Measurements from ENCODE around the gene XPR1.
"Not testable (repeated sequence)": the region's sequence is repeated elsewhere in the genome, so short reads cannot be mapped to it uniquely, and the experiment has no call there.

XPR1 gene

DNA sequence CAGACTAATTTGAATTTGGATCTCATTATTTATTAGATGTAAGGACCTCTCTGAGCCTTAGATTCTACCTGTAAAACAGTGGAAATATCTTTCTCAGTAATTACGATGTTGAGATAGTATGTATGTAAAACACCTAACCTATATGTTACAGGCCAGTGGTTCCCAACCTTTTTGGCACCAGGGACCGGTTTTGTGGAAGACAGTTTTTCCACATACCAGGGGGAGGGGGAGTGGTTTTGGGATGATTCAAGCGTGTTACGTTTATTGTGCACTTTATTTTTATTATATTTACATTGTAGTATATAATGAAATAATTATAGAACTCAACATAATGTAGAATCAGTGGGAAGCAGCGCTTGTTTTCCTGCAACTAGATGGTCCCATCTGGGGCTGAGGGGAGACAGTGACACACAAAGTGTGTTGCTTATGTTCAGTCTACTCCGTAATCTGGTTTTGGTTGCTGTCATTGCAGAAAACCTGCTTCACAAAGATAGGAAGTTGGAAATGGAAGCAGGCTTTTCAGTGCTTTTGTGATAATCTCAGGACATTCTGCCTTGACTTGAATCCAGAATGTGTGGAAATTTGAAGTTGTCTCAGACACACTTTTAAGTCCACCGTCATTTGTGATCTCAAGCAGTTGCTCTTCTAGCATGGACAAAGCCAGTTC lies 12.8 kb downstream of the XPR1 start:
- DNase-seq, result no peak

DNA sequence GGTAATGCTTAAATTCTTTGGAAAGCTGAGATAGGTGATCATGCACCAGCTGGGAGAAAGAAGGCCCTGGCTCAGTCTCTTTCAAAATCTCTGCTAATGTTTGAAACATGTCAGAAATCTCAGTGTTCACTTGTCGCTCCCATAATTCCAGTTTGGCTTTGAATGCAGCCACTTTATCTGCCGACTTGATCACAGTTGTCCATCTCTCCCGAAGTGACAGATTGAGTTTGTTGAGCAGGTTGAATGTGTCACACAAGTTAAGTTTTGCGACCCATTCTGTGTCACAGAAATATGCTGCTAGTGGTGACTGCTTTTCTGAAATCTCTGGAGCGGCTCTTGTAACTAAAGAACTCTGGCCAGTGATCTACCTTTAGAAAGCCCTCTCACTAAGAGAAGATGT lies 13.4 kb downstream of the XPR1 start:
- DNase-seq, result not testable (repeated sequence)

DNA sequence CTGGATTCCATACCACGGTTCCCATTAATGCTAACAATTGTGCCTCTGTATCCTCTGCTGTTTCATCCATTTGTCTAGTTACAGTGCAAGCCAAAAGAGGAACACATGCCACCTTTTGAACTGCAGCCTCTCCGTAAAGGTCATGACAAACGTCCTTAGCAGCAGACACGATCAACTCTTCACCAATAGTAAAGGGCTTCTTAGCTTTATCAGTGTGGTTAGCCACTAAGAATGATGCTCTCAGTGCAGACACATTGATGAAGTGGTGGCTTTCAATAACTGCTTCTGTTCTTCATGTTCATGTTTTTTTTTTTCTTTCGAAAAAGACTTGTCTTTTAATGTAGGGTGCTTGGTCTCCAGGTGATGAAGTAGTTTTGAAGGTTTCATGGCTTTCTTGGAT lies 14.3 kb downstream of the XPR1 start:
- DNase-seq, result no peak

DNA sequence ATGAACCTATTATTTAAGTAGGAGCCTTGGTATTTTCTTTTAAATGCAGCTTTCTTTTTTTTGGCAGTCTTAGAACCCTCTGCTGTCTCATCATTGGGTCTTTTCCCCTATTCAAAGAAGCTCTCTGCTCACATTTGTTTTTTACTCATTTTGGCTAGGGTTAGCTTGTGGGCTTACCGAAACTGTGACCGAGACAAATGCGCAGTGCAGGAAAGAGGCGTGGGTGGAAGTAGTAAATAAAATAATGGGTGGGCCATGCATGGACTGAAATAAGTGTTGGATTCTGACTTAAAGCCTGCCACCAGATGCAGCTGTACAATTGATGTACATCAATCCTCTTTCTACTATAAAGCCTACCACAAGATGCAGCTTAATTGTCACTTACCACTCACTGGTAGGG lies 14.7 kb downstream of the XPR1 start:
- no peak for DNase-seq

DNA sequence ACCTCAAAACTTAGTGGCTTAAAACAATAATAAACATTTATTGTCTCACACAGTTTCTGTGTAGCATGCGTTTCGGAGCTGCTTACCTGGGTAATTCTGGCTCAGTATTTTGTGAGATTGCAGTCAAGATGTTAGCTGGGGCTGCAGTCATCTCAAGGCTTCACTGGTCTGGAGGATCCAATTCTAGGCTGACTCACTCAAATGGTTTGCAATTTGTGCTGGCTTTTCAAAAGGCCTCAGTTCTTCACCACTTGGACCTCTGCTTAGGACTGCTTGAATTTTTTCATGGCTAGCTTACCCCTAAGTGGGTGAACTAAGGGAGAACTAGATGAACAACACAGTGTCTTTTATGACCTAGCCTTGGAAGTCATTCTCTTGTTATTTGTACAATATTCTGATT lies 21.0 kb downstream of the XPR1 start:
- no peak for DNase-seq

DNA sequence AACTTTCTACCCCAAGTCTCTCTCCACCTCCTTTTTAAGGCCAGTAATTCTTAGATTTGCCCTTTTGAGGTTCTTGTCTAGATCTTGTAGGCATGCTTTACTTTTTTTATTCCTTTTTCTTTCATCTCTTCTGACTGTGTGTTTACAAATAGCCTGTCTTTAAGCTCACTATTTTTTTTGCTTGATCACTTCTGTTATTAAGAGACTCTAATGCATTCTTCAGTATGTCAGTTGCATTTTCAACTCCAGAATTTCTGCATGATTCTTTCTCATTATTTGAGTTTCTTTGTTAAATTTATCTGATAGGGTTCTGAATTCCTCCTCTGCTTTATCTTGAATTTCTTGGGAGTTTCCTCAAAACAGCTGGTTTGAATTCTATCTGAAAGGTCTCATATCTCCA lies 30.9 kb downstream of the XPR1 start:
- DNase-seq, result no peak

DNA sequence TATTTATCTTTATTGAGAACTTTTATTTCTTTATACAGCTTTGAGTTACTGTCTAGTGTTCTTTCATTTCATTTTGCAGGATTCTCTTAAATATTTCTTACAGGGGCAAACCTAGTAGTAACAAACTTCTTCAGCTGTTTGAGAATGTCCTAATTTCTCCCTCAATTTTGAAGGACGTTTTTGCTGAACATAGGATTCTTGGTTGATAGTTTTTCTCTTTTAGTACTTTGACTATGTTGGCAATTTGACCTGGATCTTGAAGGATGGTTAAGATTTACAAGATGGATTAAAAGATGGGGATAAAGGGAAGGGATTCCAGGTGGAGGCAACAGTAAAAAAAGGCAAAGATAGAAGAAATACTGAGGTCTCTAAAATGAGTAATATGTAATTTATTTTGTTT lies 38.9 kb downstream of the XPR1 start:
- no peak for DNase-seq

DNA sequence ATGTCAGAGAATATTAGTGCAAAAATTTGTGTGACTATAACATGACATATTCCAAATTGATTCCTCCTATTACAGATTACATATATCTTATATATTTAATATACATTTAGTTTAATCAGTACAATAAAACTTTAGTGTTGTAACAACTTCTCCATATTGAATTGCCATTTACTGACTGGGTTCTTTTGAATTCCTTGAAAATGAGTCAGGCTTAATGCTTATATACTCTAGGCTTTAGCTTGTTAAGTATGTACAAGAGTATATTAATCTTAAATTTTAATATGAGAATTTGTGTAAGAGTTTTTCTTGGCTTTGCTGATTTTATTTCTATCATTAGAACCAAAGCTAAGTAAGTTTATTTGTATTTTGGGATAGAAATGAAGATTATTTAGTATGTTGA lies 40.3 kb downstream of the XPR1 start:
- no peak for DNase-seq

DNA sequence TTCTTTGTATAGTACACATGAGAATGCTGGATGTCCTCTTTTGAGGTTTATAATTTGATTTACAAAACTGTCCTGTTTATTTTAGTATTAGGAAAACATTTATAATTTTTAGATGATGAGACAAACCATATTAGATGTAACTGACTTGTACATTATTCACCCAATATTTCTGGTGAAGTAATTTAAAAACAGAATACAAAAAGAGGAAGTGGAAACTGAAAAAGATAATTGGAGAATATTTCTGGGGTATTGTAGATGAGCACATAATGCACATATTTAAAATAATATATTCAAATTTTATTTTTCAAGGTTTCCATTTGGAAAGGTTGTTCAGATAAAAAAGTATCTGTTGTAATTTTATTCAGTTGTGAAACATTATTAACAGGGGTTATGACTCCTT lies 40.7 kb downstream of the XPR1 start:
- DNase-seq, result no peak

DNA sequence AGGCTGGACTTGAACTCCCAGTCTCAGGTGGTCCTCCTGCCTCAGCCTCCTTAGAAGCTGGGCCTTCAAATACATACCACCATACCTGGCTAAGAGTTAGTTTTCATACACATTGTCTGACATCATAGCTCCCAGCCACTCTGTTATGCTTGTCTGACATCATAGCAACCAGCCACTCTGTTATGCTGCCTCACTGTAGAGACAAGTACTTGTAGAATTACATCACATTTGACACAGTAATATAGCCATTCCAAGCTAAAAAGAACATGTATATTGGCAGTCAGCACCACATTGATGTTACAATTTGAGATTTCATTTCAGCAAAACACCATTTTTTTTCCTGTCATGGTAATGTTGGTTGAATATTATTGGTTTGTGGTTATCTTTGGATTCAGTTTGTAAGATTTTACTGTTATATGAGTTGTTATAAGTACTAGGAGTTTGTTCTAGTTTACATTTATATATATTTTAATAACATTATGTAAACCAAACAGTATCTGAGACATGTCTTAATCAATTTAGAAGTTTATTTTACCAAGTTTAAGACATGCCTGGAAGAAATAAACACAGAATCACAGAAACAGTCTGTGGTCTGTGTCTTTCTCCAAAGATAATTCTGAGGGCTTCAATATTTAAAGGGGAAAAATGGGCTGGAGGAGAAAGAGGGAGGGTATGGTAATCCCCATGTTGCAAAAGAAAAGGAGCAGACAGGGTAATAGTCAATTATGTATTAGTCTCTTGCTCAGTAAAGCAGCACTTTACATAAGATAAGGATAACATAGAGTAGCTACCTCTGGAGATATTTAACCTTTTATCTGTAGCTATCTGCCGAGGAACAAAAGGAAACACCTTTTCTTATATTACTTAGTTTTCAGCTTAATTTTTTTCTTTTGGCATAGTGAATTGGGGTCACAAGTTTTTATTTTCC lies 43.0 kb downstream of the XPR1 start:
- DNase-seq, result no peak

DNA sequence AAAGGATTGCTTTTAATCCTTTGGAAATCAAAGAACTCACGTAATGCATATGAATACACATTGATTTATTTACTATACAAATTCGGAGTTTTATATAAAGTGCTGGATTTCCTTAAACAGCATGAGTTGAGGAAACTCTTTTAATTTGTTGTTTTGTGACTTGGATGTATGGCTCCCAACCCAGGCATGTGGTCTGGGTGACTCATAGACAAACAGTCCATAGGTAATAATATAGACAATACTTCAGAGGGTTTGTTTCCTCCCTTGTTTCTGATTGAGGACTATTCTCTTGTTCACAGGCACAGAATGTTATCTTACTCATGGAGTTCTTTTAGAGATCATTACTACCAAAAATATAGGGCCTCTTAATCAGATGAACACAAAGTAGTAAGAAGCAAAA lies 43.8 kb downstream of the XPR1 start:
- DNase-seq, result no peak

DNA sequence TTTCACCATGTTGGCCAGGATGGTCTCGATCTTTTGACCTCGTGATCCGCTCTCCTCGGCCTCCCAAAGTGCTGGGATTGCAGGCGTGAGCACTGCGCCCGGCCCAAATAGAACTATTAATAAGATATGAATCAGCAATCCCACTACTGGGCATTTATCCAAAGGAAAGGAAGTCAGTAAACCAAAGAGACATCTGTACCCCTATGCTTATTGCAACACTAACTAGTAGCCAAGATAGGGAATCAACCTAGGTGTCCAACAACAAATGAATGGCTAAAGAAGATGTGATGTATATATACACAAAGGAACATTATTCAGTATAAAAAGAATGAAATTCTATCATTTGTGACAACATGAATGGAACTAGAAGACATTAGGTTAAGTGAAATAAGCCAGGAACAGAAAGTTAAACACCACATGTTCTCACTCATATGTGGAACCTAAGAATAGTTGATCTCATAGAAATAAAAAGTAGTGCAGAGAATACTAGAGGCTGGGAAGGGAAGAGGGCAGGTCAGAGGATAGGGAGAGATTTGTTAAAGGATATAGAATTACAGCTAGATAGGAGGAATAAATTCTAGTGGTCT lies 48.8 kb downstream of the XPR1 start:
- no peak for DNase-seq

DNA sequence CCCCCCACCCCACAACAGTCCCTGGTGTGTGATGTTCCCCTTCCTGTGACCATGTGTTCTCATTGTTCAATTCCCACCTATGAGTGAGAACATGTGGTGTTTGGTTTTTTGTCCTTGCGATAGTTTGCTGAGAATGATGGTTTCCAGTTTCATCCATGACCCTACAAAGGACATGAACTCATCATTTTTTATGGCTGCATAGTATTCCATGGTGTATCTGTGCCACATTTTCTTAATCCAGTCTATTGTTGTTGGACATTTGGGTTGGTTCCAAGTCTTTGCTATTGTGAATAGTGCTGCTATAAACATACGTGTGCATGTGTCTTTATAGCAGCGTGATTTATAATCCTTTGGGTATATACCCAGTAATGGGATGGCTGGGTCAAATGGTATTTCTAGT lies 51.3 kb downstream of the XPR1 start:
- DNase-seq, result not testable (repeated sequence)

DNA sequence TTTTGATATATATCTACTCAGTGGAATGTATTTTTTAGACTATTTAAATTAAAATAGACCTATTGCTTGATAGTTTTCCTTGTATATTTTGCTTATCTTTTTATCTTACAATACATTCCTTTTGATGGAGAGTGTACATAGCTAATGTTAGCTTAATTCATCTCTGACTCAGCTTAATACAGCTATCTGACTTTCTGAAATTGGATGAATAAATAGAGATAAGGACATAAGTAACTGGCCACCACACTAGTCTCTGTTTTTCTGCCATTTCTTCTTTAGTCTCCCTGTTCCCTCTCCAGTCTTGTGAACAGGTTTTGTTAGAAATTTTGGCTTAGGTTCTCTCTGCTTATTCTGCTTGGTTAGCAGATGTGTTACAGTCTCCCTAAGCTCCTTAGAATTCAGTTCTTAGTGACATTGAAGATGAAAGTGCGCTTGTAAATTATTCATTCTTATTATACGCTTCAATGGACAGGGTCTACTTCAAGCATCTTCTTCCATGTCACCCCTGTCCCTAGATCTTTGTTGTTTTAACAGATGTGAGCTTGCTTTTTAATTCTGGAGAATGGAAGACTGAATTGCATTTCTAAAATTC lies 59.6 kb downstream of the XPR1 start:
- no peak for DNase-seq

DNA sequence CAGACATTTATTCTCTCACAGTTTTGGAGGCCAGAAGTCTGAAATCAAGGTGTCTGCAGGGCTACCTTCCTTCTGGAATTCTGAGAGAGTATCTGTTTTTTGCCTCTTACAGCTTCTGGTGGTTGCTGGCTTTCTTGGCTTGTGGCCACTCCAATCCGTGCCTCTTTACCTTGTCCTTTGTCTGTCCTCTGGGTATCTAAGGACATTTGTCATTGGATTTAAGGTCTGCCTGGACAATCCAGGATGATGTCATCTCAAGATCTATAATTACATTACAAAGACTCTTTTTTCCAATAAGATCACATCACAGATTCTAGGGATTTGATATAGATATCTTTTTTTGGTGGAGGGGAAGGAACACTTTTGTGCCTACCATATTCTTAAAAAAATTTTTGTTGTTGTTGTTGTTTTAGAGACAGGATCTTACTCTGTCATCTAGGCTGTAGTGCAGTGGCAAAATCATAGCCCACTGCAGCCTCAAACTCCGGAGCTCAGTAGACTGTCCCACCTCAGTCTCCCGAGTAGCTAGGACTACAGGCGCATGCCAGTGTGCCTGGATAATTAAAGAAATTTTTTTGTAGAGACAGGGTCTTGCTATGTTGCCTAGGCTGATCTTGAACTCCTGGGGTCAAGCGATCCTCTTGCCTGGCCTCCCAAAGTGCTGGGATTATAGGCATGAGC lies 61.9 kb downstream of the XPR1 start:
- no peak for DNase-seq

DNA sequence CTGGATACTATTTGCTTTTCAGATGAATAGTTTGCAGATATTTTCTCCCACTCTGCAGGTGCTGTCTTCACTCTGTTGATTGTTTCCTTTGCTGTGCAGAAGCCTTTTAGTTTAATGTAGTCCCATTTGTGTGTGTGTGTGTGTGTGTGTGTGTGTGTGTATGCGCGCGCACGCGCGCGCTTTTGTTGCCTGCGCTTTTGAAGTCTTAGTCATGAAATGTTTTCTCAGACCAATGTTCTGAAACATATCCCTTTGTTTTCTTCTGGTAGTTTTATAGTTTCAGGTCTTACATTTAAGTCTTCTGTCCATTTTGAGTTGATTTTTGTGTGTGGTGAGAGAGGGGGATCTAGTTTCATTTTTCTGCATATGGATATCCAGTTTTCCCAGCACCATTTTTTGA lies 63.5 kb downstream of the XPR1 start:
- DNase-seq, result no peak

DNA sequence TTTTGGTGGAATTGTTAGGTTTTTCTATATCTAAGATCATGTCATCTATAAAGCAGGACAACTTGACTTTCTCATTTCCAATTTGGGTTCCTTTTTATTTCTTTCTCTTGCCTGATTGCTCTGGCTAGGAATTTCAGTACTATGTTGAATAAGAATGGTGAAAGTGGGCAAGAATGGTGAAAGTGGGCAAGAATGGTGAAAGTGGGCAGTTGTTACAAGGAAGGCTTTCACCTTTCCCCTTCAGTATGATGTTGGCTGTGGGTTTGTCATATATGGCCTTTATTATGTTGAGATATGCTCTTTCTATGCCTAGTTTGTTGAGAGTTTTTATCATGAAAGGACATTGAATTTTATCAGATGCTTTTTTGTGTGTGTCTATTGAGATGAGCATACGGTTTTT lies 64.5 kb downstream of the XPR1 start:
- DNase-seq, result no peak

DNA sequence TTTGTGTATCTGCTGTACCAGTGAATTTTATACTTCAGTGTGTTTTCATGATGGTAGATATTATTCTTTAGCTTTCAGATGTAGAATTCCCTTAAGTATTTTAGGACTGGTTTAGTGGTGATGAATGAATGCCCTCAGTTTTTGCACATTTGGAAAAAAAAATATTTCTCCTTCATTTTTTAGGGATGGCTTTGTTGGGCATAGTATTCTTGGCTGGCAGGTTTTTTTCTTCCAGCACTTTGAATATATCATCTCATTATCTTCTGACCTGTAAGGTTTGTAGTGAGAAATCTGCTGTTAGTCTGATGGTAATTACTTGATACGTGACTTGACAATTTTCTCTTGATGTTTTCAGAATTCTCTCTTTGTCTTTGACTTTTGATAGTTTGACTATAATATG lies 66.8 kb downstream of the XPR1 start:
- no peak for DNase-seq

DNA sequence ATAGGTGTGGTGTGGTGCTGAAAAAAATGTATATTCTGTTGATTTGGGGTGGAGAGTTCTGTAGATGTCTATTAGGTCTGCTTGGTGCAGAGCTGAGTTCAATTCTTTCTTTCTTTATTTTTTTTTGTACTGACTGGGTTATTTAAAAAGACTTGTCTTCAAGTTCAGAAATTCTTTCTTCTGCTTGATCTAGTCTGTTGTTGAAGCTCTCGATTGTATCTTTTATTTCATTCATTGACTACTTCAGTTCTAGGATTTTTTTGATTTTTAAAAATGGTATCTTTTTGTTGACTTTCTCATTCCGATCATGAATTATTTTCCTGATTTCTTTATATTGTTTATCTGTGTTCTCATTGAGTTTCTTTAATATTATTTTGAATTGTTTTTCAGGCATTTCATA lies 70.6 kb downstream of the XPR1 start:
- DNase-seq, result not testable (repeated sequence)

DNA sequence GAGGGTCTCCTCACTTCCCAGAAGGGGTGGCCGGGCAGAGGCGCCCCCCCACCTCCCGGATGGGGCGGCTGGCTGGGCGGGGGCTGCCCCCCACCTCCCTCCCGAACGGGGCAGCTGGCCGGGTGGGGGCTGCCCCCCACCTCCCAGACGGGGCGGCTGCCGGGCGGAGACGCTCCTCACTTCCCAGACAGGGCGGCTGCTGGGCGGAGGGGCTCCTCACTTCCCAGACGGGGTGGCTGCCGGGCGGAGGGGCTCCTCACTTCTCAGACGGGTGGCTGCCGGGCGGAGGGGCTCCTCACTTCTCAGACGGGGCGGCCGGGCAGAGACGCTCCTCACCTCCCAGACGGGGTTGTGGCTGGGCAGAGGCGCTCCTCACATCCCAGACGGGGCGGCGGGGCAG lies 78.9 kb downstream of the XPR1 start:
- DNase-seq, result not testable (repeated sequence)

DNA sequence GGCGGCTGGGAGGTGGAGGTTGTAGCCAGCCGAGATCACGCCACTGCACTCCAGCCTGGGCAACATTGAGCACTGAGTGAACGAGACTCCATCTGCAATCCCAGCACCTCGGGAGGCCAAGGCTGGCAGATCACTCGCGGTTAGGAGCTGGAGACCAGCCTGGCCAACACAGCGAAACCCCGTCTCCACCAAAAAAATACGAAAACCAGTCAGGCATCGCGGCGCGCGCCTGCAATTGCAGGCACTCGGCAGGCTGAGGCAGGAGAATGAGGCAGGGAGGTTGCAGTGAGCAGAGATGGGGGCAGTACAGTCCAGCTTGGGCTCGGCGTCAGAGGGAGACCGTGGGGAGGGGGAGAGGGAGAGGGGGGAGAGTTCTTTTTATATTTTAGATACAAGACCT lies 79.4 kb downstream of the XPR1 start:
- not testable (repeated sequence) for DNase-seq

DNA sequence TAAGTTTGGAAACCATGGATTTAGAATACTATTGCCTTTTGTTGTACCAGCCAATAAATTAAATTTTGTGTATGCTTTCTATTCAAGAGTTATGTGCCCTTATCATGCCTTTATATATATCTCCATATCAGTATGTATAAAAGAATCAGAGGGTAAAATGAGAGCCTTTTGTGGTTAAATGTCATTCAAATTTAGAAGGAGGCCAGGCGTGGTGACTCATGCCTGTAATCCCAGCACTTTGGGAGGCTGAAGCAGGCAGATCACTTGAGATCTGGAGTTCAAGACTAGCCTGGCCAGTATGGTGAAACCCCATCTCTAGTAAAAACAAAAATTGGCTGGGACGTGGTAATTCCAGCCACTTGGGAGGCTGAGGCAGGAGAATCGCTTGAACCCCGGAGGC lies 88.9 kb downstream of the XPR1 start:
- no peak for DNase-seq

DNA sequence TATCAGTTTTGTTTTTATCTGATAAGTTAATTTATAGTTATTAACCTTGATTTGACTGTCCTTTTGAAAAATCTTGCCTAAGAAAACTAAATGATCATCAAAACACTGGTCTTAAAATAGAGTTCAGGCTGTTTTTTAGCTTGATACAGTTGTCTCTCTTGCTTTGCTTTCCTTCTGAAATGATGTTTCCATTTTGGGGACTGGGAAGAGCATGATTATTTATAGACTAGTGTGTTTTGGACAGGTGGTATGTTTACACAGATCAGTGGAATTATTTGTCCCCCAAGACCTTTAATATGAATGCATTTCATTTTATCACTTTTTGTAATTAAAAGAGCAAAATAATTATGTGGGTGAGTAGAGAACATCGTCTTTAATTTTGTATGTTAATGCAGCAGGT lies 90.8 kb downstream of the XPR1 start:
- no peak for DNase-seq

Data from NCI-H1417 treated with DMSO at 0.1 percent for 48 hours (cell line).